ENCODE data around the gene SIGLEC5.
A peak's percentile ranks its signal among the peaks of the same experiment; 100 is the strongest.
"Not testable (repeated sequence)": the region's sequence is repeated elsewhere in the genome, so short reads cannot be mapped to it uniquely, and the experiment has no call there.

Gene SIGLEC5

GRCh38 chr19:51630315-51630714 is at the start of gene SIGLEC5:
Gene SIGLEC5, minus strand, starts transcription at chr19:51630401. Its CDS starts 66 bp downstream, at chr19:51630335.
- not testable (repeated sequence) for DNase-seq

- DNase-seq: no peak
Observed at GRCh38 chr19:51676566-51677083, 46.4 kb upstream of the SIGLEC5 start.

- DNase-seq: not testable (repeated sequence)
Observed at GRCh38 chr19:51675911-51676565, 45.8 kb upstream of the SIGLEC5 start.

- DNase-seq: no peak
Observed at GRCh38 chr19:51668216-51668615, 38.0 kb upstream of the SIGLEC5 start.

GRCh38 chr19:51664997-51665396 is 34.8 kb upstream of the SIGLEC5 start:
- DNase-seq: no peak

GRCh38 chr19:51664131-51664530 is 33.9 kb upstream of the SIGLEC5 start:
- DNase-seq: no peak

GRCh38 chr19:51663650-51664049 is 33.4 kb upstream of the SIGLEC5 start:
- DNase-seq: no peak

- DNase-seq: peak; percentile 66
Observed at GRCh38 chr19:51660975-51661600, 30.9 kb upstream of the SIGLEC5 start.

GRCh38 chr19:51654783-51655182 is 24.6 kb upstream of the SIGLEC5 start:
- DNase-seq: no peak

GRCh38 chr19:51653162-51653561 is 23.0 kb upstream of the SIGLEC5 start:
- DNase-seq: no peak

- DNase-seq: no peak
Observed at GRCh38 chr19:51652266-51652665, 22.1 kb upstream of the SIGLEC5 start.

- DNase-seq: no peak
Observed at GRCh38 chr19:51651216-51651846, 21.1 kb upstream of the SIGLEC5 start.

- no peak for DNase-seq
Observed at GRCh38 chr19:51647318-51647717, 17.1 kb upstream of the SIGLEC5 start.

- DNase-seq: not testable (repeated sequence)
Observed at GRCh38 chr19:51646730-51647129, 16.5 kb upstream of the SIGLEC5 start, which contains the start of gene SIGLEC14. Gene SIGLEC14, minus strand, starts transcription at chr19:51646825. Its CDS starts 66 bp downstream, at chr19:51646759.

- DNase-seq: no peak
Observed at GRCh38 chr19:51644636-51645271, 14.6 kb upstream of the SIGLEC5 start.

GRCh38 chr19:51641648-51642047 is 11.4 kb upstream of the SIGLEC5 start:
- no peak for DNase-seq

- DNase-seq: no peak
Observed at GRCh38 chr19:51640386-51640785, 10.2 kb upstream of the SIGLEC5 start.

GRCh38 chr19:51639916-51640315 is 9.7 kb upstream of the SIGLEC5 start:
- no peak for DNase-seq

- no peak for DNase-seq
Observed at GRCh38 chr19:51637362-51637978, 7.3 kb upstream of the SIGLEC5 start.

GRCh38 chr19:51632126-51632525 is 1.9 kb upstream of the SIGLEC5 start:
- no peak for DNase-seq

- DNase-seq: no peak
Observed at GRCh38 chr19:51628153-51628939, 1.9 kb downstream of the SIGLEC5 start.

Measured in COR-L47 (cell line).